Stimulated activated CD4-positive, alpha-beta T cell treated with anti-CD3 and anti-CD28 coated beads, Interleukin-15, amount 100 ng/mL, for 24 hours (primary cell): ENCODE data around the gene AUP1.
"Not testable (repeated sequence)": the region's sequence is repeated elsewhere in the genome, so short reads cannot be mapped to it uniquely, and the experiment has no call there.

Experiments
- DNase-seq: peaks from one replicate; pipeline ENCODE4 v3.0.0-alpha.2; 2020

Gene AUP1

DNA sequence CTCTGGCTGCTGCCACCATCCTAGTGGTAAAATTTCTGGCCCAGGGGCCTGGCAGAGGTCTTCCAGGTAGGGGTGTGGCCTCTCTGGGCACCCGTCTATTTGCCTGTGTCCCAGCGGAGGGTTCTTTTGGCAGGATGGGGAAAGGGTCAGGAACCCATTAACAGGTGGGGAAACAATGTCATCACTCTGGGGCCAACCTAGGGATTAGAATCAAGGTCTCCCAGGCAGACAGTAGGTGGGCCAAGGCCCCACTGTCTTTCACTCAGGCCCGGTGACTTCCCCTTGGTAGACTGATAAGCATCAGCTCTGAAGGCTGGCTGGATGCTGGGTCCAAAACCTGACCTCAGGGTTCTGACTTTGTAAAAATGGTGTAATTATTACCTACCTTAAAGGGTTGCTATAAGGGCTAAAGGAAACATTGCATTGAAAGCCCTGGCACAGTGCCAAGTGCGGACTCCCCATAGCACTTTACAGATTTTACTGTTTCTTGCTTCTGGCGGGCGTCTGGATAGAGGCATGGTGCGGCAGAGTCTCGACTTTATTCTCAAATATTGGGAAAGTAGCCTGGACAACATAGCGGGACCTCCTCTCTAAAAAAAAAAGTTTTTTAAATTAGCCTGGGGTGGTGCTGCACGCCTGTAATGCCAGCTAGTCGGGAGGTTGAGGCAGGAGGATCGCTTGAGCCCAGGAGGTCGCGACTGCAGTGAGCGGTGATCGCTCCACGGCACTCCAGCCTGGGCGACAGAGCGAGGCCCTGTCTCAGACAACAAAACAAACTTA, 32.3 kb downstream of the AUP1 start:
- no peak for DNase-seq

- DNase-seq, result no peak
These were observed 34.1 kb downstream of the AUP1 start for GRCh38 chr2:74495440-74495839.

GRCh38 chr2:74493546-74493945, 36.0 kb downstream of the AUP1 start:
- no peak for DNase-seq

DNA sequence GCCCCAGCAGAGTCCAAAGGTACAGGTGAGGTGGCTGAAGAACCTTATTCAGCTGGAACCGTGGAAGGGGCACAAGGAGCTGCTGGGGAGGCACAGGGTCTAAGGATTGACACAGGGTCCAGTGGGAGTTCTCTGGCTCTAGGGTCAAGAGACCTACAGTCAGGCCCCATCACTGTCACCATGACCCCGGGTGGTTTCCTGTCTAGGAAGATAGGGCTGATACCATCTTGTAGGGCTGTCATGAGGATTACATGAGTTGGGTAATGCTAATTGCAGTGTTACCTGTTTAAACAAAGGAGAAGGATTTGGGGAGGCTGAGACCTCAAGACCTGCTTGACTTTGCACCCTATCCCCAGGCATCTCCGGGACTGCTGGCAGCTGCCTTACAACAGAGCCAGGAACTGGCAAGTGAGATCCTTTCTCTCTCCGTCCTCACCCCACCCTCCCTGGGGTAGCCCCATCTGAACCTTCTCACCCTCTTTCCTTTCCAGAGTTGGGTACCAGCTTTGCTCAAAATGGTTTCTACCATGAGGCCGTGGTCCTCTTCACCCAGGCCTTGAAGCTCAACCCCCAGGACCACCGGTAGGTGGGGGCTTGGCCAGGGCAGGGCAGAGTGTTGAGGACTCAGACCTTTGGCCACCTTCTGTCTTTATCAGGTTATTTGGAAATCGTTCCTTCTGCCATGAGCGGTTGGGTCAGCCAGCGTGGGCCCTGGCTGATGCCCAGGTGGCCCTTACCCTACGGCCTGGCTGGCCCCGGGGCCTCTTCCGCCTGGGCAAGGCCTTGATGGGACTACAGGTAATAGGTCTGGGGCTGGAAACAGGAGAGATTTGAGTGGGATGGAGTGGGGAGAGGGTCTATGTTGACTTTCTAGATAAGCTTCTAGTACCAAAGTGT, 37.6 kb downstream of the AUP1 start:
- DNase-seq, result no peak

- DNase-seq, result no peak
These were observed 39.6 kb downstream of the AUP1 start for GRCh38 chr2:74489906-74490305.

DNA sequence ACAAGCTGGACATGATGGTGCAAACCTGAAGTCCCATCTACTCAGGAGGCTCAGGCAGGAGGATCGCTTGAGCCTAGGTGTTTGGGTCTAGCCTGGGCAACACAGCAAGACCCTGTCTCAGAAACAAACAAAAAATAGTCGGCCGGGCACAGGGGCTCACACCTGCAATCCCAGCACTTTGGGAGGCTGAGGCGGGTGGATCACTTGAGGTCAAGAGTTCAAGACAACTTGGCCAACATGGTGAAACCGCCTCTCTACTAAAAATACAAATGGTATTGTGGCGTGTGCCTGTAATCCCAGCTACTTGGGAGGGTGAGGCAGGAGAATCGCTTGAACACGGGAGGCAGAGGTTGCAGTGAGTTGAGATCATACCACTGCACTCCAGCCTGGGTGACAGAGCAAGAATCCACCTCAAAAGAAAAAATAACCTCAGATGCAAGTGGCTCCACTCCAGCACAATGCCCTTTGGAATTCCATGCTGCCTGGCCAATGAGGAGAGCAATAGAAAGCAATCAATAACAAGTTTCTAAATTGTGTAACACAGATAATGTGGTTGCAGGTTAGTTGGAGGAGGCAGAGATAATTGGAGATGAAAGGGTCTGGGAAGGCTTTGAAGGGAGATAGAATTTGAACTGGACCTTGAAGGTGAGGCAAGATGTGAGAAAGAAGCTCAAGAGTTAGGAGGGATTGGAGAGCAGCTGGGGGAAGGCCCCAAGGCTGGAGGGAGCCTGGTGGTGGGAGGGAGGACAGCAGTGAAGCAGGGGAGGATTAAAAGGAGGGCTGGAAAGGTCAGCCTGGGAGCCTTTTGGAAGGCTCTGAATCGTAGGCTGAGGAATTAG, 40.6 kb downstream of the AUP1 start:
- no peak for DNase-seq

- DNase-seq, result no peak
These were observed 43.4 kb downstream of the AUP1 start for GRCh38 chr2:74486141-74486540.

DNA sequence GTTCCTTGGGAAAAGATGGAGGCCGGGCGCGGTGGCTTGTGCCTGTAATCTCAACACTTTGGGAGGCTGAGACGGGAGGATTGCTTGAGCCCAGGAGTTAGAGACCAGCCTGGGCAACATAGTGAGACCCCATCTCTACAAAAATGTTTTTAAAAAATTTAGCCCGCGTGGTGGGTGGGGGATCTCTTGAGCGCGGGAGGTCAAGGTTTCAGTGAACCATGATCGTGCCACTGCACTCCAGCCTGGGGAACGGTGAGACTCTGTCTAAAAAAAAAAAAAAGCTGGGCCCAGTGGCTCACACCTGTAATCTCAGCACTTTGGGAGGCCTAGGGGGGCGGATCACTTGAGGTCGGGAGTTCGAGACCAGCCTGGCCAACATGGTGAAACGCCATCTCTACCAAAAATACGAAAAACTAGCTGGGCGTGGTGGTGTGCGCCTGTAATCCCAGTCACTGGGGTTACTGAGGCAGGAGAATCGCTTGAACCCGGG, 45.8 kb downstream of the AUP1 start:
- DNase-seq, result not testable (repeated sequence)

GRCh38 chr2:74482801-74483674, 46.5 kb downstream of the AUP1 start, which contains the start of the genes CCDC142 and TTC31:
CCDC142 (minus strand) TSS chr2:74482998; CDS start chr2:74482837, 161 bp downstream.
TTC31 (plus strand) TSS chr2:74483081; CDS start chr2:74483096, 15 bp downstream.
- DNase-seq, result peak; percentile 96

- DNase-seq, result peak; percentile 69
These were observed 47.3 kb downstream of the AUP1 start for GRCh38 chr2:74481961-74482800.

DNA sequence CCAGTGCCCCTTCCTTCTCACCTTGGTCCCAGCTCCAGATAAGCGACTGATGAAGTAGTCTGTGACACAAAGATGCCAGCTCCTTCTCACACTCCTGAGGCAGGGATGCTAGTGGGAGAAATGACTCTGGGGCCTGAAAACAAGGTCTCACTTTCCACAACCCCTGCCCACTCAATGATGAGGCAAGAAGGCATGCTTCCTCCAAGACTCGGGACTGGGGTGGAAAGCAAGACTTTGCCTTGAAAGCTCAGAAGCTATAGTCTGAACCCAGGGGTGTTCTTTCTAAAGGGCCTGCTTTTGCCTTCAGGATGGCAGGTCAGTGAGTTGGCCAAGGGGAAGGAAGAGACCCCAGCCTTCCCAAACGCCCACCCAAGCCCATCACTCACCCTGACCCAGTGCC, 48.1 kb downstream of the AUP1 start:
- DNase-seq, result no peak
